HG03378 (cell line): ENCODE measurements around the gene SKP1.
A peak's percentile ranks its signal among the peaks of the same experiment; 100 is the strongest.

Experiments used
- ATAC-seq: cut with Tn5 transposase; IDR thresholded peaks from one replicate; pipeline ENCODE4 v1.9.1; 2021; ENCODE audit warnings: mild to moderate bottlenecking, moderate library complexity; ENCODE audit not compliant: unreplicated experiment

SKP1 gene

DNA sequence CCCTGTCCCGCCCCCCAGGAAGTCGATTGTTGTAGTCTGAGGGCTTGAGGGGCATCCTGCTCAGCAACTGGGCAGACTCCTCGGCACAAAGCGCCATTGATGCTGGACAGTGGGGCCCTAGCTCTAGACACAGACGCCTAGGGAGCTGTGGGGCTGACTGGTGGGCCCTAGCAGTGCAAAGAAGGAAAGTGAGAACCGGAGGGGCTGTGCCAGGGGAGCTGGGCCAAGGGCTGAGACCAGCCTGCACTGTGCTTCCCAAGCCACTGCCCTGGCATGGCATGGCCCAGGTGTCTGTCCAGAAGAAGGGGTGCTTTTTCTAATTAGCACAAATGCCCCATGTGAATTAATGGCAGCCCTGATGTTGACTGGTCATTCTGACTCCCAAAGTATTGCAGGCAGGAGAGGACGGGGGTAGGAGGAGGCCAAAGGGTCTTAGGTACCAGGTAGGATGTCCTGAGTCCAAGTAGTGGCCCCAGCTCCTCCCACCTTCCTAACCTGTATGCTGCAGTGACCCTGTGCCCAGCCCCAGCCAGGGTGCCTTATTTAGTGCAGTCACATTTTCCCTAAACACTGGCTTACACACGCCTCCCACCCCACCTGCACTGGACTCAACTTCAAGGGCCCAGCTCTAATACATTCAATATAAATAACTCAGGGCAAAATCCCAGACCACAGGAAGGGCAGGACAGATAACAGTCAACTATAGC is 46.4 kb downstream of the SKP1 start:
- no peak for ATAC-seq

DNA sequence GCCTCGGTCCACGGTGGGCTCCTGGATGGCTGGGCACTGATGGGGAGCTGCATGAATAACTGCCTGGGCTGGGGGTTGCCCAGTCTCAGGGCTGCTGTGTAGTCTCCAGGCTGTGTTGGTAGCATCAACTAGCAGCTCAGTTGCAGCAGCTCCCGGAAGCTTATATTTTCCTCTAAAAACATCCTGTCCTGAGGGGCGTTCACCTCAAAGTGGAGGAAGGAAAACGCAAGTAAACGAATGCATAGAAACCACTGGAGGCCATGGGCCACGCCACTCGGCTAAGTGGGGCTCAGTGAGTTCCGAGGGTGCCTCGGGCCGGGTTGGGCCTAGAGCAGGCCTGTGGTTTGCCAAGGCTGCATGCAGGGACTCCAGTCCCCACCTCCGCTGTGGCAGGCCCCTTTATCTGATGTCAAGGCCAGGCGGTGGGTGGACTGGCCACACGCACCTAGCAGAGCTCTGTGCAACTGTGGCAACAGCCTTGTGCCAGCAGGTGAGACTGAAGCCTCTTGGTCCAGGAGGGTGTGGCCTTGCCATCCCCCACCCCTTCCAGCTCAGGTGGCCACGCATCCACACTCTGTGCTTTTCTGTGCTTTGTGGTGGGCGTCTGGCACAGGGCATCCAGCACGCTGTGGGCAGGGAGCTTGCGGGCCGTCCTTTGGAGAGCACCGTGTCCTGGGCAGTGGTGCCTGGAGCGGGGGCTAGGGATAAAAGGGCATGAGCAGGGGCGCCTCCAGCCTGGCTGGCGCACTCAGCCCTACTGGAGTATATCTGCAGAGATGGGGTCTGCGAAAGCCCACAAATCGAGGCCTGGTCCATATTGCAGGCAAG is 47.1 kb downstream of the SKP1 start:
- ATAC-seq: no peak

GRCh38 chr5:134128648-134128995 is 48.1 kb downstream of the SKP1 start:
- no peak for ATAC-seq

DNA sequence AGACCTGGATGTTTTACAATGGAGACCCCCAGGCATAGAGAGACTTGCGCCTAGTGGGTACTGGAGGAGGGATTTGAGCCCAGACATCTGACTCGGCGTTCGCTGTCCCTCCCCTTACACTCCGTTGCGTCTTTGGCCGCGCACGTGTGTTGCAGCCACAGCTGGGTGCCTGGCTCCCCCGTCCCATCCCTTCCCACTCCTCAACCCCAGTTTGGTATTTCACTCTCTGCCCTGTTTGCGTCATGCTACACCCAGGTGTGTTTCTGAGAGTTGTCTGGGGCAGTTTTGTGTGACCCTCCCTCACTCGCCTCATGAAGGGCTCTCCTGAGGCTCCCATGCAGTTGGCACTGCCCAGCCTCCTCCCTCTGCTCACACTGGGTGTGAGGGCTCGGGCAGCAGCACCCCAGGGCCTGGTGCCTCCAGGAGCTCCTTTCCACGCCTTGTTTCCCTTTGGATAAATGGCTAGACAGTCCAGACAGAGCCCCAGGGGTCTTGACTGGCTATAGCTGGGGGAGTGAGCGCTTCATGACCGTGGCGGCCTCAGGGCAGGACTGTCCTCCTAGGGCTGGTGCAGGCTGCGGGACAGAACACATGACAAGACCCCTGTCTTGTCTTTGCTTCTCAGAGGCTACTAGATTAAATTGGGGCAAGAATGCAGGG is 48.6 kb downstream of the SKP1 start:
- no peak for ATAC-seq

DNA sequence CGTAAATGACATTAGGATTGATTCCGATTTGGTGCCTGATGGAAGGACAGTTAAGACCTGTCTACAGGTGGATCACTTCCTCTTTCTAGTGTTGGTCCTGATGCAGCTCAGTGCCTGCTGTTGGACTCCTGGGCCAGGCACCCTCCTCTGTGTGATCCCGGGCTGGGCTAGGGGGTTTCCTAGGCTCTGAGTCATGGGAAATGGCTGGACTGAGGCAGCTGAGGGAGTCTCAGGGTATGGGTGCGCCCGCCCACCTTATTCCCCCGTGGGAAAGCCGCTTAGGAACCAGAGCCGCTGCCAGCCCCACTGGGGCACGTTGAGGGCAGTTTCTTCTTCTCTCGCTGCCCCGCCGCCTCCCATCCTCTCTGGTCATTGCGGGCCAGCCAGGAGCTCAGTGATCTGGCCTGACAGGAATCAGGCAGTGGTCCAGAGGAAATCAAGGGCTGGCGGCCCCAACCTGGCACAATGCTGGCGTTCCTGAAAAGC is 49.3 kb downstream of the SKP1 start:
- ATAC-seq: peak; percentile 36

GRCh38 chr5:134125039-134126015 is 51.4 kb downstream of the SKP1 start:
- no peak for ATAC-seq

DNA sequence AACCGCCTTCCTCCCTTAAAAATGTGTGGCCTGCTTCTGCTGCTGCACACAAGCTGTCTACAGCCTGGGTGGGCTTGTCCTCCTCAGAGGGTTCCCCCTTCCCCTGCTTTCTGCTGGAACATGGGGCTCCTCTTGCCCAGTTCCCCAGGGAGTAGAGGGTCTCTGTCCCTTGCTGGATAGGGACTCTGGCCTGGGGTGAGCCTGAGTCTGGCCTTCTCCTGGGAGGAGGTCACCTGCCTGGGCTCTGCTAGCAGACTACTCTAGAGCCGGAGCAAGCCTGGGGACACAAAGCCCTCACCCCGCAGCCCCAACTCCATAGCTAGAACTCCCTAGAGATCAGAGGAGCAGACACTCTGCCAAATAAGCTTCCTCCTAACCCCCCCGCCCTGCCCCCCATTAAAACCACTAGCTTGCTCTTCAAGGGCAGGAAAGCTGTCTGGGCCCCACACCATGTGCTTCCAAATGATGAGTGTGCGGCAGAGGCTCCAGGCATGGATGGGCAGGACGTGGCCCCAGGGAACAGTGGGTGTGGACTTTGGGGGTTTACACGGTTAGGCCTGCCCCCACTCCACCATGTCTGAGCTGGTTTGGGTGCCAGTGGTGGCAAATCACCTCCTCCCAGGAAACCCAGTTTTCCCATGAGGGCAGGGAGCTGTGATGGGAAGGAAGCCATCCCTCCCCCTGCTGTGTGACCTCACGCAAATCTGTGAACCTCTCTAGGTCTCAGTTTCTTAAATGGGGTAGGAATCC is 52.3 kb downstream of the SKP1 start:
- no peak for ATAC-seq

DNA sequence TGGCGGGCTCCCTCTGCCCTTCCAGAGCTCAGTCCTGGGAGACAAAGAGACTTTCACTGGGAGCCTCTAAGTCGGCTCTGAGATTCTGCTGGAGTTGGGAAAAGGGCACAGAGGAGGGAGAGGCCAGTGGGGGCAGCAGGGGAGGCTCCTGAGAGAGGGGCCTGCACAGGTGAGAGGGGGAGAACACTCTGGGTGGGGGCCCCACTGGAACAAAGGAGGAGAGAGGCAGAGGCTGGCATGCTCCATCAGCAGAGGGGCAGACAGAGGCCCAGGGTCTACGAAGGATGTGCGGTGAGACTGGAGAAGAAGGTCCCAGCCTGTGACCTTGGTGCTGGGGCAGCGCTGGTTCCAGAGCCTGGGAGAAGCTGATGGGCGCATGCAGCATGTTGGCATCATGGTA is 53.4 kb downstream of the SKP1 start:
- ATAC-seq: no peak

- no peak for ATAC-seq
Observed at GRCh38 chr5:134122530-134122929, 54.2 kb downstream of the SKP1 start.

GRCh38 chr5:134120386-134121138 is 56.2 kb downstream of the SKP1 start:
- ATAC-seq: no peak

DNA sequence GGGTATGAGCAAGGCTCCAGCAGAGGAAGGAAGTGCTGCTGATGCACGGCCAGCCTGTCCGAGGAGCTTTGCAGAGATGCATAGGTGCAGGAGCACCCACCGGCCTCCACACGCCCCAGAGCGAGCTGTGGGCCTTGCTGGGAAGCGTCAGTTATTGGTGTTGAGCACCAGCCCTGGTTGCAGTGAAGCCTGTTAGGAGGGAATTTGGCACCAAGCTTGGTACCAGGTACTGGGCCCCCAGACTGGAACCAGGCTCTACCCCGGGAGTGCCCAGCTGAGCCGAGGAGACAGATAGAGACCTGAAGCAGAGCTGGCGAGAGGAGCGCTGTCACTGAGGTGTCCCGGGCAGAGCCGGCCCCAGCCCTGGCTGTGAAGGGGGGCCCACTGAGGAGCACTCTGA is 57.0 kb downstream of the SKP1 start:
- no peak for ATAC-seq

- no peak for ATAC-seq
Observed at GRCh38 chr5:134118212-134118835, 58.4 kb downstream of the SKP1 start.

GRCh38 chr5:134116789-134117761 is 59.7 kb downstream of the SKP1 start:
- no peak for ATAC-seq

DNA sequence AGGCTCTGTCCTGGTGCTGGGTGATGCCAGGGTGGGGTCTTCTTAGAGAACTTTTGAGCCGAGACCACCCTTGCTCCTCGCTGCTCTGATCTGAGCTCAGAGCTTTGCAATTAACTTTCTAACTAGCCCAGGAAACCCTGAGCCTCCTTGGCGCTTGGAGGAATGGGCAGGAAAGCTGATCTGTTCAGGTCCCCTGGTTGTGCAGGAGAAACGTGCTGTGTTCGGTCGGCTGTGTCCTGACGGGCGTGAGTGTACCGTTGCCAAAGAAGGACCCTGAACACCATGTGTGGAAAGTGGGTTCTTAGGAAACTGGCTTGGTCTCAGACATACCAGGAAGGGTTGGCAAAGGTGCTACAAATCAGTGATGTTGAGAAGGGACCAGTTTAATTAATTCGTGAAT is 60.5 kb downstream of the SKP1 start:
- ATAC-seq: no peak

DNA sequence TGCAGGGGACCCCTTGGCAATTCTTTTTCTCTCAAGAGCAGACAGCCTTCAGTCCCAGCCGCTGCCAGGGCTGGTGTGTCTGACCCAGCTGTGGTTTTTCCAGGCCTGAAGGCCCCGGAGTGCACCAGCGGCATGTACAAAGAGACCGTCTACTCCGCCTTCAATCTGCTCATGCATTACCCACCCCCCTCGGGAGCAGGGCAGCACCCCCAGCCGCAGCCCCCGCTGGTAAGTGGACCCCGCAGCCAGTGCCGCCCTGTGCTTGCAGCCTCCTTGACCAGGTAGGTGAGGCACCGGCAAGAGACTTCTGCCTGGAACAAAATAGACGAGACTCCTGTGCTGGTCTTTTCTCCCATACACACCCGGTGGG is 61.0 kb downstream of the SKP1 start:
- ATAC-seq: no peak

DNA sequence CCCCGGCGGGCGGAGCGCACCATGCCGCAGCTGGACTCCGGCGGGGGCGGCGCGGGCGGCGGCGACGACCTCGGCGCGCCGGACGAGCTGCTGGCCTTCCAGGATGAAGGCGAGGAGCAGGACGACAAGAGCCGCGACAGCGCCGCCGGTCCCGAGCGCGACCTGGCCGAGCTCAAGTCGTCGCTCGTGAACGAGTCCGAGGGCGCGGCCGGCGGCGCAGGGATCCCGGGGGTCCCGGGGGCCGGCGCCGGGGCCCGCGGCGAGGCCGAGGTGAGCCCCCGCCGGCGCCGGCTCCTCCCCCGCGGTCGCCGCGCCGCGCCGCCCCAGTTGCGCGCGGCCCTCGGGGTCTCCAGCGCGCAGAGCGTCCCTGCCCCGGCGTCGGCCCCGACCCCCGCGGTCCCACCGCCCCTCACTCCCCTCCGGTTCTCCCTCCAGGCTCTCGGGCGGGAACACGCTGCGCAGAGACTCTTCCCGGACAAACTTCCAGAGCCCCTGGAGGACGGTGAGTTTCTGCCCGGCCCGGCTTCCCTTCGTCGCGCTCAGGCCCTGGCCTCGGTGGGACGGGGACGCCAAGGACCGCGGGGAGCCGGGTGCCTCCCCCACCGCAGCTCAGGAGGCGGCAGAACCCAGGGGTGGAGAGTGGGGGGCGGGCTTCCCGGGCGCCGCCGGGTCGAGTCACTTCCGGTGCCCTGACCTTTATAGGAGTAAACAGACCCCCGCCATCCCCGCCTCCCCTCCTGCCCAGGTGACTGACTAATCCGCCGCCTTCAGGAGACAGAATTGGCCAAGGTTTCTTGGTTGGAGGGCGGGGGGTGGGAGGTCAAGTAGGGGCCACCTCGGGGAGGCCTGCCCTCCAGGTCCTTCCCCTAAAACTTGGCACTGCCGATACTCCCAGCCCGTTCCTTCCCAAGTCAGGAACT is 61.6 kb downstream of the SKP1 start:
- ATAC-seq: no peak
